Osteoblast (primary cell): ENCODE results near the gene FHIT. TPM values are rescaled to one million over a fixed set of nuclear protein-coding genes. Genes with fewer than 3 reads are reported as not detected.

Experiments
- DNase-seq: peaks from one replicate; pipeline ENCODE4 v3.0.0; 2011; ENCODE audit warnings: low spot score, mixed read lengths; ENCODE audit not compliant: insufficient read length; ENCODE audit errors: missing footprints
- H2AFZ ChIP-seq: 2 replicates; pipeline ENCODE4 v1.6.0; 2011; ENCODE audit warnings: mild to moderate bottlenecking, low read length
- H3K27ac ChIP-seq: 2 replicates; pipeline ENCODE4 v1.5.1; 2011; ENCODE audit warnings: mild to moderate bottlenecking, low read depth, low read length, moderate library complexity
- H3K27me3 ChIP-seq: 2 replicates; pipeline ENCODE4 v1.6.0; 2012; ENCODE audit warnings: mild to moderate bottlenecking, control low read depth, inconsistent platforms, low read length, moderate library complexity; ENCODE audit not compliant: insufficient read depth
- H3K36me3 ChIP-seq: 2 replicates; pipeline ENCODE4 v1.5.1; 2011; ENCODE audit warnings: mild to moderate bottlenecking, low read length, control low read depth, moderate library complexity; ENCODE audit not compliant: insufficient read depth
- H3K4me1 ChIP-seq: 2 replicates; pipeline ENCODE4 v1.5.1; 2011; ENCODE audit warnings: mild to moderate bottlenecking, low read length, control low read depth, moderate library complexity; ENCODE audit not compliant: insufficient read depth
- H3K4me2 ChIP-seq: 2 replicates; pipeline ENCODE4 v1.6.0; 2011; ENCODE audit warnings: mild to moderate bottlenecking, low read length; ENCODE audit not compliant: insufficient read depth
- H3K4me3 ChIP-seq: fragments of 200-600 bp; sonication (generic); 3 replicates; pipeline ENCODE4 v1.5.1; 2012; ENCODE audit warnings: mild to moderate bottlenecking, low read length, inconsistent platforms; ENCODE audit not compliant: insufficient read depth
- H3K79me2 ChIP-seq: 2 replicates; pipeline ENCODE4 v1.6.0; 2012; ENCODE audit warnings: mild to moderate bottlenecking, low read length, control low read depth, inconsistent platforms; ENCODE audit not compliant: insufficient read depth
- H3K9me3 ChIP-seq: 2 replicates; pipeline ENCODE4 v1.5.1; 2011; ENCODE audit warnings: low read depth, low read length, control low read depth
- H4K20me1 ChIP-seq: 2 replicates; pipeline ENCODE4 v1.6.0; 2012; ENCODE audit warnings: mild to moderate bottlenecking, low read length, control low read depth; ENCODE audit not compliant: insufficient read depth
- total RNA-seq: library from RNA; depleted of rRNA; stranded (reverse); fragments of >200 nt; gene quantifications from 2 replicates; pipeline ENCODE4 v1.2.3, GENCODE V29; 2012
- TF ChIP-seq, protein P1 (sequence below): IDR thresholded peaks from 2 replicates; pipeline ENCODE4 v1.5.1; 2011; ENCODE audit warnings: mild to moderate bottlenecking, low read depth, low read length, moderate library complexity; ENCODE audit errors: extremely low read depth

The FHIT gene
- total RNA-seq, 1 donor = 3.3 TPM

DNA sequence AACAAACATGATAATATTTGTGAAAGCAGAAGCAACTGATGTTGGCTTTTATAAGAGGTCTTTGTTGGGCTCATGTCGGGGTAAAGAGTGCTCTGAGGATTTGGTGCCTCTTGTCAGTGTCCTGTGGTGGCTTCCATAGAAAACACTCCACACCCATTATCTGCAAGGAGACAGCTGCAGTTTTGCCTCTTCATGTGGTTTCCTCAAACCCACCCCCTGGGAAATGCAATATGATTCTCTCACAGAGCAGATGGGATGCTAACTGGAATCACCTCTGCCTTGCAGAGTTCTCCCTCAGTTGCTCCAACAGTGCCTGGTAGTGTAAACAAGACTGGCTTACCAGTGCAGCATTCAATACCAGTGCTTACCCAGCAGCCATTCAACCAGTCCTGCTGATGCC lies 1430.0 kb downstream of the FHIT start:
- Histone ChIP-seq H3K36me3 (no peaks in the 10 kb centered on the region), H3K27ac (no peak overlapping the region), H3K4me3 (no peak overlapping the region), H3K4me2 (no peak overlapping the region), H3K27me3 (no peaks in the 10 kb centered on the region), H3K4me1 (peaks cover 19% of the 10 kb centered on the region), H2AFZ (no peak overlapping the region), H3K9me3 (no peaks in the 10 kb centered on the region), H4K20me1 (no peaks in the 10 kb centered on the region), H3K79me2 (no peaks in the 10 kb centered on the region)
- DNase-seq = no peak
- TF ChIP-seq, protein P1, sequence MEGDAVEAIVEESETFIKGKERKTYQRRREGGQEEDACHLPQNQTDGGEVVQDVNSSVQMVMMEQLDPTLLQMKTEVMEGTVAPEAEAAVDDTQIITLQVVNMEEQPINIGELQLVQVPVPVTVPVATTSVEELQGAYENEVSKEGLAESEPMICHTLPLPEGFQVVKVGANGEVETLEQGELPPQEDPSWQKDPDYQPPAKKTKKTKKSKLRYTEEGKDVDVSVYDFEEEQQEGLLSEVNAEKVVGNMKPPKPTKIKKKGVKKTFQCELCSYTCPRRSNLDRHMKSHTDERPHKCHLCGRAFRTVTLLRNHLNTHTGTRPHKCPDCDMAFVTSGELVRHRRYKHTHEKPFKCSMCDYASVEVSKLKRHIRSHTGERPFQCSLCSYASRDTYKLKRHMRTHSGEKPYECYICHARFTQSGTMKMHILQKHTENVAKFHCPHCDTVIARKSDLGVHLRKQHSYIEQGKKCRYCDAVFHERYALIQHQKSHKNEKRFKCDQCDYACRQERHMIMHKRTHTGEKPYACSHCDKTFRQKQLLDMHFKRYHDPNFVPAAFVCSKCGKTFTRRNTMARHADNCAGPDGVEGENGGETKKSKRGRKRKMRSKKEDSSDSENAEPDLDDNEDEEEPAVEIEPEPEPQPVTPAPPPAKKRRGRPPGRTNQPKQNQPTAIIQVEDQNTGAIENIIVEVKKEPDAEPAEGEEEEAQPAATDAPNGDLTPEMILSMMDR = no peak

GRCh38 chr3:59820352-59820934 lies 1430.8 kb downstream of the FHIT start:
- TF ChIP-seq, protein P1 = no peak
- no peaks in the 10 kb centered on the region for H3K36me3 ChIP-seq
- H2AFZ ChIP-seq = peak overlapping the region; percentile 12
- H3K27ac ChIP-seq = peak overlapping the region; percentile 4
- H3K4me2 ChIP-seq = no peak overlapping the region
- no peak overlapping the region for H3K4me3 ChIP-seq
- DNase-seq = peak; percentile 52
- no peaks in the 10 kb centered on the region for H3K9me3 ChIP-seq
- no peaks in the 10 kb centered on the region for H4K20me1 ChIP-seq
- H3K27me3 ChIP-seq = no peaks in the 10 kb centered on the region
- peaks cover 19% of the 10 kb centered on the region for H3K4me1 ChIP-seq
- no peaks in the 10 kb centered on the region for H3K79me2 ChIP-seq

DNA sequence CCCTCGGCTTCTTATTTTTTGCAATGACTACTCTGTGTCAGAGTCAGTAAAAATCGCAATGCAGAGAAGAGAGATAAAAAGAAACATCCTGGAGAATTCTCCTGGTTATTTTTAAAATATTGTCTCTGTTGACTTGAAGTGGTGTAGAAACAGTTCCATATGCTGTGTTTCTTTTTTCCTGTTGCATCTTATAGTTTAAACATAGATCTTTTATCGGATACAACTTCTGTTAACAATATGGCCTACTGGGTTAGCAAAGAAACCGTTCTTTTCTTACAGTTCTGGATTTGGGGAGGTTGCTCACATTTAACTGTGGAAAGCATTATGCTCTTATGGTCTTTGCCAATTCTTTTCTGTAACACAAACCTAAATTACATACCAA lies 1432.3 kb downstream of the FHIT start:
- Histone ChIP-seq H2AFZ (no peak overlapping the region), H3K36me3 (no peaks in the 10 kb centered on the region), H3K27ac (peak overlapping the region; percentile 85)

More for the DNA sequence above, 1432.3 kb downstream of the FHIT start:
- Histone ChIP-seq H3K4me2 (peak overlapping the region; percentile 71), H3K79me2 (no peaks in the 10 kb centered on the region), H4K20me1 (no peaks in the 10 kb centered on the region), H3K9me3 (no peaks in the 10 kb centered on the region), H3K27me3 (no peaks in the 10 kb centered on the region), H3K4me1 (peaks cover 19% of the 10 kb centered on the region), H3K4me3 (no peak overlapping the region)
- TF ChIP-seq, protein P1 = no peak
- no peak for DNase-seq
